ENCODE results near the gene ST6GALNAC2. TPM values are rescaled to one million over a fixed set of nuclear protein-coding genes. Genes with fewer than 3 reads are reported as not detected.
A peak's percentile ranks its signal among the peaks of the same experiment; 100 is the strongest.
"Not testable (repeated sequence)": the region's sequence is repeated elsewhere in the genome, so short reads cannot be mapped to it uniquely, and the experiment has no call there.

The ST6GALNAC2 gene
- total RNA-seq, 1 donor from 2014 or later: 24.8 TPM

- Histone ChIP-seq H3K27ac (peak overlapping the region; percentile 88), H3K36me3 (no peaks in the 10 kb centered on the region), H3K9me3 (no peaks in the 10 kb centered on the region), H3K4me3 (peak overlapping the region; percentile 55), H3K27me3 (no peaks in the 10 kb centered on the region), H3K4me1 (peaks cover 74% of the 10 kb centered on the region)
- intact Hi-C loops (cut with DNase I): loop anchor here (10.0 kb wide), 1 partner anchor 178 kb away; the partner anchor contains the start of gene MXRA7
- no peak for DNase-seq (ENCODE audit: extremely low spot score in 2 of 2)
- TF ChIP-seq POLR2AphosphoS5 (IDR thresholded peaks at IDR 0.05; ENCODE audit: insufficient read depth in 1 of 2, low read depth in 1 of 2): no peak
- no peak for TF ChIP-seq CTCF (IDR thresholded peaks at IDR 0.05)
- TF ChIP-seq POLR2A (IDR thresholded peaks at IDR 0.05): no peak
These were observed 48.4 kb downstream of the ST6GALNAC2 start for GRCh38 chr17:76537288-76537577.

- intact Hi-C loops (cut with DNase I): loop anchor here (10.0 kb wide), 1 partner anchor 178 kb away; the partner anchor contains the start of gene MXRA7
- Histone ChIP-seq H3K4me3 (peak overlapping the region; percentile 55), H3K36me3 (no peaks in the 10 kb centered on the region), H3K4me1 (peaks cover 79% of the 10 kb centered on the region), H3K27ac (peak overlapping the region; percentile 88), H3K9me3 (no peaks in the 10 kb centered on the region), H3K27me3 (no peaks in the 10 kb centered on the region)
- no peak for DNase-seq (ENCODE audit: extremely low spot score in 2 of 2)
- no peak for TF ChIP-seq POLR2A (IDR thresholded peaks at IDR 0.05)
- TF ChIP-seq POLR2AphosphoS5 (IDR thresholded peaks at IDR 0.05; ENCODE audit: insufficient read depth in 1 of 2, low read depth in 1 of 2): no peak
- TF ChIP-seq CTCF (IDR thresholded peaks at IDR 0.05): no peak
These were observed 49.0 kb downstream of the ST6GALNAC2 start for GRCh38 chr17:76536511-76537287.

GRCh38 chr17:76535788-76536510 is 49.7 kb downstream of the ST6GALNAC2 start:
- peaks cover 79% of the 10 kb centered on the region for H3K4me1 ChIP-seq
- DNase-seq (ENCODE audit: extremely low spot score in 2 of 2): no peak
- no peak for TF ChIP-seq POLR2A (IDR thresholded peaks at IDR 0.05)
- no peak for TF ChIP-seq POLR2AphosphoS5 (IDR thresholded peaks at IDR 0.05; ENCODE audit: insufficient read depth in 1 of 2, low read depth in 1 of 2)
- no peak for TF ChIP-seq CTCF (IDR thresholded peaks at IDR 0.05)
- H3K9me3 ChIP-seq: no peaks in the 10 kb centered on the region
- no peaks in the 10 kb centered on the region for H3K36me3 ChIP-seq
- intact Hi-C loops (cut with DNase I): loop anchor here (10.0 kb wide), 1 partner anchor 179 kb away; the partner anchor contains the start of gene MXRA7
- no peaks in the 10 kb centered on the region for H3K27me3 ChIP-seq
- peak overlapping the region; percentile 88 for H3K27ac ChIP-seq
- H3K4me3 ChIP-seq: peak overlapping the region in 1 of 2 donors; percentile 55

GRCh38 chr17:76534831-76535732 is 50.6 kb downstream of the ST6GALNAC2 start:
- peak overlapping the region; percentile 88 for H3K27ac ChIP-seq
- no peak overlapping the region for H3K4me3 ChIP-seq
- peaks cover 80% of the 10 kb centered on the region for H3K4me1 ChIP-seq
- no peaks in the 10 kb centered on the region for H3K27me3 ChIP-seq
- intact Hi-C loops (cut with DNase I): loop anchor here (10.0 kb wide), 1 partner anchor 180 kb away; the partner anchor contains the start of gene MXRA7
- TF ChIP-seq POLR2A (IDR thresholded peaks at IDR 0.05) (no peak), CTCF (IDR thresholded peaks at IDR 0.05) (no peak), POLR2AphosphoS5 (IDR thresholded peaks at IDR 0.05; ENCODE audit: insufficient read depth in 1 of 2, low read depth in 1 of 2) (no peak)
- no peak for DNase-seq (ENCODE audit: extremely low spot score in 2 of 2)
- no peaks in the 10 kb centered on the region for H3K36me3 ChIP-seq
- H3K9me3 ChIP-seq: no peaks in the 10 kb centered on the region

GRCh38 chr17:76533640-76534359 is 51.9 kb downstream of the ST6GALNAC2 start:
- not testable (repeated sequence) for DNase-seq (ENCODE audit: extremely low spot score in 2 of 2); H3K27ac ChIP-seq; H3K4me3 ChIP-seq; H3K9me3 ChIP-seq; H3K27me3 ChIP-seq; H3K36me3 ChIP-seq
- intact Hi-C loops (cut with DNase I): loop anchor here (10.0 kb wide), 1 partner anchor 181 kb away; the partner anchor contains the start of gene MXRA7
- H3K4me1 ChIP-seq: peaks cover 81% of the 10 kb centered on the region
